GM19193 (cell line): ENCODE measurements around the gene SLC9A2.

Experiments used
- POLR2A ChIP-seq: IDR thresholded peaks from 4 replicates; pipeline ENCODE4 v1.6.1; 2011; ENCODE audit not compliant: insufficient read depth, insufficient read length; ENCODE audit errors: extremely low read depth

Gene SLC9A2

DNA sequence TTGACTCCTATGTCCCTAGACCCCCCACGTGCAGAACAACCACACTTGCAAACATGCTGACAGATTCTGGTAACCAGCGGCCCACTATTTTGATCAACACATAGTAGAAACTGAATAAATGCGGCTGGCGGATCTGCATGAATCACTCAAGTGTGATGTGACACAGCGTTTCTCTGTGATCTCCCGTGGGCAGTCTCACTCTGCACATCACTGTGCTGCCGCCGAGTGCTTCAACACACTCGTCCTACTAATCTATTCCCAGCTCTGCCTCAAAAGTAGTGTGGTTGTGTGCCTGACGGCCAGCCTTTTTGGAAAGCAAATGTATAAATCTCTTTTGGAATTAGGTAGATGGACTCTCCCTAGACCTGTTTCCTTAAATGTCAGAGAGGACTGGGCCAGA lies 105.2 kb downstream of the SLC9A2 start:
- no peak for TF ChIP-seq POLR2A

DNA sequence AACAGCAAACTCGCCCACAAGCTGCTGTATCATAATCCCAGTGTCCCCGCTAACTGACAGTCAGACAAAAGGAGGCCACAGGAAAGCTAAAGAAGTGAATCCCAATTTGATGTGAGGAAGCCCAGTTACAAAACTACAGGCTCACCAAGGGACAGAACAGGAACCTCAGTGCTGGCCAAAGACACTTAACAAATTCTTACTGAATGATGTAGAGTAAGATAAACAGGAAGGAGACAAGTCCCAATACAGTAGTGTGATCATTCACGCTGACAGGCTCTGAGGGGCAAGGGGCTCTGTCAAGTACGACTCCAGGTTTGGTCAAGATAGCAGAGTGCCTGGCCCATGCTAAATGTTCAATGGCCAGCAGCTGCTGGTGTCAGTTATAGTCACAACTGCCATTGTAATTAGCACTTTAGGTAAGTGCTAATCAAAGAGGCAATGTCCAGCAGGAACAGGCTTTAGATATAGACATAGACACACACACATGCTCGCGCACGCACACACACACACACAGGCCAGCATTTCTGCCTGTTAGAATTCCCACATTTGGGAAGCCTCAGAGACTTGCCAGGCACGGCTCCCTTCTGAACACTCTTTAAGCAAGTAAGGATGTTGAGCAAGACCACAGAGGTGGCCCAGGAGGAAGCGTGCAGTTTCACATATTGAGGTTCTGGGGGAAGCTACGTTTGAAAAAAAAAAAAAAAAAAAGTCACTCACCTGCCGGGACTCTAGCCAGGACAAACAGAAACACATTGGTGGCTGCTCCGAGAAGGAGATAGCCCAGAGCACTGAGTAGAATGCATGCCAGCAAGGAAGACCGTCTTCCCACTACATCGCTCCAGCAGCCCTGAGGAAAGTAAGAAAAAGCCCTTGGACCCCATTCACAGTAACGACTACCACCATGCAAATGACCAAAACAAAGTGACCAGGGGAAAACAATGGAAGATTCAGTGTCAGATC lies 107.1 kb downstream of the SLC9A2 start:
- TF ChIP-seq POLR2A: no peak

DNA sequence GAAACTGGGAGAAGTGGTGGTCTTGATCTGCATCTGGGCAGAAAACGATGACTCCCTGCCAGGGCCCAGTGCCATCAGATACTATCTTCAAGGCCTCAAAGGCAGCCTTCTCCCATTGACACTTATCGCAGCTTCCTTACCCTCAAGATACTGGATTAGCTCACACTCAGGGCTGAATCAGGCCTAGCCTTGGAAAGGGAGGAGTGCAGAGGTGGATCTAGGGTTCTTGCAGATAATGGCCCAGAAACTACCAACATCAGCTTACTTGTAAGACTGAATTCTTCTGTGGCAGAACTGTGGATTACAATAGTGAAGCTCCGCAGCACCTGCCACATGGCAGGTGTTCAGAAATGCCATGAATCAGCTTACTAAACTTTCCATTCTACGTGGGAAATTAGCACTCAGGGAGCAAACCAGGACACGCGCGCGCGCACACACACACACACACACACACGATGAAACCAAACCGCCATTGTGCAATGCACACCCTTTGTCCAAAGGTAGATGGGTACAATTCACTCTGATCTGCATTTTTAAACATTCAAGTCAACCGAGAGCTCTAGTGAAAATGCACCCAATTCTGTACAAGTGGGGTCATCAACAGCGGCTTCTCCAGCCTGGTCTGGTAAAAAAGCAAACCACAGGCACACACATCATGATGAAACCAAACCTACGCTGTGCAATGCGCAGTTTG lies 116.2 kb downstream of the SLC9A2 start:
- no peak for TF ChIP-seq POLR2A

DNA sequence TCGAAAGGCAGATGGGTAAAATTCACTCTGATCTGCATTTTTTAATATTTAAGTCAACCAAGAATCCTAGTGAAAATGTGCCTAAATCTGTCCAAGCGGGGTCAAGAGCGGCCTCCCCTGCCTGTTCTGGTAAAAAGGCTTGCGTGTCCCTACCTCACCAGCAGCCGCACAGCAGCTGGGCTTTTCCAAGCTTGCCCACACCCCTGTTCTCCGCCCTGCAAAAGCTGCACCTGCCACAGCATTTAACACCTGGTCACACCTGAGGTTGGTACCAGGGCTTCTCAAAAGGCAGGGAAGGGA lies 116.7 kb downstream of the SLC9A2 start:
- no peak for TF ChIP-seq POLR2A

DNA sequence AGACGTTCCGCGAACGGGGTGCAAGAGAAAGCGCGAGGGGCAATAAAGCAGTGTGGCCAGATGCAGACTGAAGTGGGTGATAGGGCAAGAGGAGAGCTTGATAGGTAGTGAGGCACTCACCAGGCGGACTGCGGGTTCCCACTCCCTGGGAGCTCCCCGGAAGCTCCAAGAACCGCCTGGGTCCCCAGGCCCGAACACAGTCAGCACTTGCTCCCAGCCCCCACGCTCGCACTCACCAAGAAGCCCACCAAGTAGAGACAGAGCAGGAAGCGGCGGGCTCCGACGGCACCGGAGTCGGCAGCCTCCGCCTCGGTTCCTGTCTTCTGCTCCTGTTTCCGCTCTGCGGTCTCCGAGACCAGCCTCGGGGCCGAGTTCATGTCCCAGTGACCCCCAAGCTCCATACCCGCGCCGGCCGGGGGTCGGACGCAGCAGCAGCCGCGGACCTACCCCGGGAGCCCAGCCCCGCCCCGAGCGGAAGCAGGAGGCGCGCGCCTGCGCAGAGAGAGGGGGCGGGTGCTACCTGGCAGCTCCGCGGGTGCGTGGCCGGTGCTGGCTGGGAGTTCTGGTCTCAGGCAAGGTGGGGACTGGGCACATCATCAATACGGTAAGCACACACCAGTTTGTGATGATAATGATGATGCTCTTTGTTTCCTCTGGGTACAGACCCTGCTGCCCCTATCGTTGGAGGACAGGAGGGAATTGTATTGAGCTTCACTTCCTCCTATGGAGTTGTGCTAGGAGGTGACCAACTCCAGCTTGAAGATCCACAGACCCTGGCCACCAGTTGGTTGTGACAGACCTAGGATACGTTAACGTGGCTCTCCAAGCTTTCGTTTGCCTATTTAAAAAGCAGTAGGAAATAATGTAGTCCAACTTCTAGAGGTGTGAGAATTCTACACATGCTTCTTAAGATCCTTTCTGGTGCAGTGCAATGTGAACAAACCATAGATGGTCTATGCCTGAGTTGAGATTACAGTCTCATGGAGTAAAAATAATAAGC lies 117.4 kb downstream of the SLC9A2 start:
- peak; percentile 89 for TF ChIP-seq POLR2A

DNA sequence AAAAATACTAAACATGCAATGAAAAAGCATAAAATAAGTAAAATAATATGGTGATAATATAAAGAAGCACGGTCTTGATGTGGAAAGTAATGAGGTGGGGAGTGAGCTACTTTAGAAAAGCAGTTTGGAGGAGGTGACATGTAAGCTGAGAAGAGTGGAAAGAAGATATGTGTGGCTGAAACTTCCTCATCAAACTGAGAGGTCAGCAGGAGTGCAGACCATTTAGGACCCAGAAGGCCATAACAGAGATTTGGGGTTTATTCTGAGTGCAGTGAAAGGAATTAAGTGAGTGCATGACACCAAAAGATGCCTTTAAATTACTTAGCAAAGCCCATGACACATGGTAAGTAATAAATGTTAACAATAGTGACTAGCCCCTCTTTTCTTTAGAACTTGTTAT lies 118.1 kb downstream of the SLC9A2 start:
- no peak for TF ChIP-seq POLR2A

DNA sequence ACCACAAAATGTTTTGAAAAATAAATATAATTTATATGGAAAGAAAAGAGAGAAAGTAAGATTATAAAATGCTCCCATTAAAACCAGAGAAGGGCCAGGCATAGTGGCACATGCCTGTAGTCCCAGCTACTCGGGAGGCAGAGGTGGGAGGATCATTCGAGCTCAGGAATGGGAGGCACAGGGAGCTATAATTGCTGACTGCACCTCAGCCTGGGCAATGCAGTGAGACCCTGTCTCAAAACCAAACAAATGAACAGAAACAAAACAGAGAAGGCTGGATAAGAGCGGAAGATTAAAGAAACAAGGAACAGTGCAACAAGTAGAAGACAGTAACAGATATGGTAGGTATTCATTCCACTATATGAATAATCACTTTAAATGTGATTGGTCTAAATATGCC lies 123.9 kb downstream of the SLC9A2 start:
- no peak for TF ChIP-seq POLR2A

DNA sequence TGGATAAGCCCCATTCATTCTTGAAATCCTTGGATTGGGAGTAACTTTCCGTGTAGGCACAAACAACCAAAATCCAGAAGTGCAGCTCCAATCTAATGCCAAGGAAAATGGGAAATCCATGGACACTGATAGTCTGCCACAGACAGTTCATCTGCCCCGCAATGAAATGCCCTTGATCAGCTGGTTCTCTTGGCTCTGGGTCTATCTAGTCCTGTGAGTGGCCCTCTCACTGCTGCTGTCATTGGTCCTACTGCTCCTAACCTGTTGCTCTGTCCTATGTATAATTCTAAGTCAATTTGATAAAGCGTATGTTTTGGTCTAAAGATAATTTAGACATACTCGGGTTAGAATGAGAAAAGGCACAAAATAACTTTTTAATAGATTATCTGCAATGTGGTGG lies 128.8 kb downstream of the SLC9A2 start:
- no peak for TF ChIP-seq POLR2A

DNA sequence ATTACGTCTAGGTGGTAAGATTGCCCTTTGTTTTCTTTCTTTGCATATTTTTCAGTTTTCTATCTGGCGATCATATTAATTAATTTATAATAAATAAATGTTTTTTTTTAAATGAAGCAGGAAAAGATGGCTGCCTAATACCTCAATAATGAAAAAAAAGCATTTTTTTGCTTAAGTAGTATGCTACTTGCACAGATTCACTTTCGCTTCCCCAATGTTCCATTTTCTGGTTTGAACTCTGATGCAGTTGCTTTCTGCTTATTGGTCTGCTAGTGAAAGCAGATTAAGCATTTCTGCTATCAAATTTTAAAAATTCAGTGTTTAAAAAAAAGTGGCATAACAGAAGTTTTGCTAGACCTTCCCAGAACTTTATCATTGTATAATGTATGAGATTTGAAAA lies 130.6 kb downstream of the SLC9A2 start:
- no peak for TF ChIP-seq POLR2A

DNA sequence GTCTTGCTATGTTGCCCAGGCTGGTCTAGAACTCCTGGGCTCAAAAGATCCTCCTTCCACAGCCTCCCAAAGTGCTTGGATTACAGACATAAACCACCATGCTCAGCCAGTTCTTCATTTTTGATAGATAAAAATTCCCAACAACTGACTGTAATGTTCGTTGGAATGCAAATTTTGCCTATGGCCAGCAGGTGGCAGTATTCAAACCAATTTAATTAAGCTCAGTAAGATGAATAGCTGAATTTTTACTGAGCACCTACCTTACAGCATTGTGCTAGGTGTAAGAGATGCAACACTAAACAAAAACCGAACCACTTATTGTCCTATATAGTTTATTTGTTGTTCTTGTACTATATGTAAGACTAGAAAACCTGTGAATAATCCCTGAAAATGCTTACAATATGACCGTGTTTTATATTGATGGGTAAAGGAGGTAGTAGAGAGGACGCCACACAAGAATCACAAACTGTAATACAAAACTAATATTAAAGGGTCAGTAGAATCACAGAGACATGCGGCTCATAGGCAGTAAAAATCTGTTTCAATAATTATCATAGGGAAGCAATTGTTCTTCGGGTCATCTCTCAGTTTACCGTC lies 134.3 kb downstream of the SLC9A2 start:
- no peak for TF ChIP-seq POLR2A

DNA sequence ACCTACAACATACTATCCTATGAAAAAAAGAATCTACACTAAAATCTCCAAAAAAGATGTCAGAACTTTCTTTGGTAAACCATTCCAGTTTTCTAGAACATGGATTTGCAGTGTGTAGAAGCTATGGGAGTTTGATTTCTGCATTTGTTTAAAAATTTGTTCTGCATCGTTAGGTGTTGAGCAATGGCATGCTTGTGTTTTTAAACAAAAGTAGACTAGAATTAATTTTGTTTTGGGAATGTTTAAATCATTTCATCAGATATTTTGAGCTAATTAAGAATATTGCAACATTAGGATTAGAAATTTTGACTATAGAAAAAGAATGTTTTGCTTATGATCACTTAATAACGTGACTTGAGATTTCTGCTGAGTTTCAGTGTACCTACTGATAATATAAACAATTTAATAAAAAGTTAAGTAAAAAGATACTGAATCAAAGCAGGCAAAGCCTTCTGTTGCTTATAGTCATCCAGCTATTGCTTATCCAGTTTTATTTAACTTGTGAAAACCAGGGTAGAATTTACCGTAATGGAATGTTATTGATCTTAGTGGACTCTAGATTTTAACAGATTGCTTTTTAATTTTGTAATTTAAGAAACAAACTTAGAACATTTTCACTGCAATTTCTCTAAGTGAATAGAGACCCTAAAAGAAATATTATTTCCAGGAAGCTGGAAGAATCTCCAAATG lies 135.2 kb downstream of the SLC9A2 start:
- TF ChIP-seq POLR2A: no peak

DNA sequence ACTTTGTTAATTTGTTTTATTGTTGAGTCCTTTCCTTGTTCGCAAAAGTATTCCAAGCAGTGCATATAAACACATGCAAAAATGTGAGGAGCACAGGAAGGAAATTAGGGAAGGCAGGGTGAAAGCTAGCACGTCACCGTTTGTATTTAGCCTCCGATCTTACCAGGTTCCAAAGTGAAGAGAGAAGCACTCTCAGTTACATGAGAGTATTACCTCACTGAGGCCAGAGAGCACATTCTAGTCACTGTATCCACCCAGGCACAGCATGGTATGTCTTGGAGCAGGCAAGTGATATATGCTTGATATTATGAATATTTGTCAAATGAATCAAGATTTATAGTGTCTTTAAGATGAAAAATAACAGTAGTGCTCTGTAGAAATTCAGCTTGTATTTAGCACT lies 135.9 kb downstream of the SLC9A2 start:
- no peak for TF ChIP-seq POLR2A

DNA sequence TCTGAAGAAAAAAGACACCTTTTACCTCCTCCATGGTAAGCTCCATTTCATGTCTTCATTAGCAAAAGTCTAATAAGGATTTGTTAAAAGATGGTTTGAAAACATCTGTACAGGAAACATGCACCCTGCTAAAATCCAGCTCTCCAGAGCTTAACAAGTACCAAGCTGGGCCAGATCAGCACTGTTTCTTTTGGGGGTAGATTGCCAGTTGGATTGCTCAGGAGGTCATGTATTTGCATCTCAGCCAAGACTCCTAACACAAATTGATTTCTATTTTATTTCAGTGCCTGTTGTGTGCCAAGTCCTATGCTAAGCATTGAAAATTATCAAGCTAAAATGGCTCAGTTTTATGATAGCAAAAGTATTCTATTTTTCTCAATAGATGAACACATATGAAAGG lies 139.1 kb downstream of the SLC9A2 start:
- no peak for TF ChIP-seq POLR2A
